Iris pigment epithelial cell (primary cell): ENCODE data around the gene ALOX5AP.

Experiments used
- DNase-seq: peaks from one replicate; pipeline ENCODE4 v3.0.0-alpha.2; 2011; ENCODE audit warnings: low read depth

The ALOX5AP gene

GRCh38 chr13:30762643-30763042 lies 27.3 kb downstream of the ALOX5AP start:
- DNase-seq = no peak

- DNase-seq = peak; percentile 34
These were observed 28.6 kb downstream of the ALOX5AP start for GRCh38 chr13:30763786-30764413.

GRCh38 chr13:30766231-30766630 lies 30.9 kb downstream of the ALOX5AP start:
- no peak for DNase-seq

GRCh38 chr13:30770929-30771328 lies 35.6 kb downstream of the ALOX5AP start:
- no peak for DNase-seq

GRCh38 chr13:30773561-30773960 lies 38.2 kb downstream of the ALOX5AP start:
- no peak for DNase-seq

- no peak for DNase-seq
These were observed 38.9 kb downstream of the ALOX5AP start for GRCh38 chr13:30774214-30774730.

GRCh38 chr13:30776661-30777060 lies 41.3 kb downstream of the ALOX5AP start:
- peak; percentile 36 for DNase-seq

- DNase-seq = no peak
These were observed 43.7 kb downstream of the ALOX5AP start for GRCh38 chr13:30779016-30779415.

GRCh38 chr13:30779608-30780007 lies 44.3 kb downstream of the ALOX5AP start:
- no peak for DNase-seq

- no peak for DNase-seq
These were observed 45.1 kb downstream of the ALOX5AP start for GRCh38 chr13:30780338-30780981.

- no peak for DNase-seq
These were observed 50.0 kb downstream of the ALOX5AP start for GRCh38 chr13:30785191-30785850.

- no peak for DNase-seq
These were observed 51.3 kb downstream of the ALOX5AP start for GRCh38 chr13:30786648-30787047.

- peak; percentile 36 for DNase-seq
These were observed 52.6 kb downstream of the ALOX5AP start for GRCh38 chr13:30787738-30788525.

- no peak for DNase-seq
These were observed 54.0 kb downstream of the ALOX5AP start for GRCh38 chr13:30789166-30789862.

GRCh38 chr13:30790592-30790991 lies 55.2 kb downstream of the ALOX5AP start:
- no peak for DNase-seq

- DNase-seq = peak; percentile 20
These were observed 56.1 kb downstream of the ALOX5AP start for GRCh38 chr13:30791354-30792001.

GRCh38 chr13:30792285-30793000 lies 57.1 kb downstream of the ALOX5AP start:
- peak; percentile 97 for DNase-seq

- peak; percentile 74 for DNase-seq
These were observed 60.8 kb downstream of the ALOX5AP start for GRCh38 chr13:30796132-30796572.

GRCh38 chr13:30796631-30797601 lies 61.6 kb downstream of the ALOX5AP start:
- peak; percentile 25 for DNase-seq
